Measurements from ENCODE around the gene FGF14.
"Not testable (repeated sequence)": the region's sequence is repeated elsewhere in the genome, so short reads cannot be mapped to it uniquely, and the experiment has no call there.

FGF14 gene

GRCh38 chr13:102021777-102022176, 380.1 kb downstream of the FGF14 start:
- DNase-seq = no peak

GRCh38 chr13:102020611-102021216, 381.1 kb downstream of the FGF14 start:
- no peak for DNase-seq

- no peak for DNase-seq
Measured at GRCh38 chr13:102018716-102019115, 383.1 kb downstream of the FGF14 start.

GRCh38 chr13:102017248-102017647, 384.6 kb downstream of the FGF14 start:
- DNase-seq = no peak

GRCh38 chr13:102012299-102013293, 389.3 kb downstream of the FGF14 start:
- DNase-seq = no peak

GRCh38 chr13:102011455-102011854, 390.4 kb downstream of the FGF14 start:
- not testable (repeated sequence) for DNase-seq

- no peak for DNase-seq
Measured at GRCh38 chr13:102003848-102004570, 397.8 kb downstream of the FGF14 start.

- no peak for DNase-seq
Measured at GRCh38 chr13:102002287-102002686, 399.6 kb downstream of the FGF14 start.

GRCh38 chr13:102000764-102001163, 401.1 kb downstream of the FGF14 start:
- DNase-seq = no peak

- no peak for DNase-seq
Measured at GRCh38 chr13:101998129-101998528, 403.7 kb downstream of the FGF14 start.

GRCh38 chr13:101996954-101997353, 404.9 kb downstream of the FGF14 start:
- no peak for DNase-seq

- no peak for DNase-seq
Measured at GRCh38 chr13:101989798-101990350, 412.0 kb downstream of the FGF14 start.

GRCh38 chr13:101988140-101988539, 413.7 kb downstream of the FGF14 start:
- DNase-seq = no peak

- DNase-seq = no peak
Measured at GRCh38 chr13:101986316-101986715, 415.5 kb downstream of the FGF14 start.

- no peak for DNase-seq
Measured at GRCh38 chr13:101985321-101985720, 416.5 kb downstream of the FGF14 start.

GRCh38 chr13:101982903-101983302, 418.9 kb downstream of the FGF14 start:
- no peak for DNase-seq

GRCh38 chr13:101979825-101980224, 422.0 kb downstream of the FGF14 start:
- DNase-seq = no peak

- no peak for DNase-seq
Measured at GRCh38 chr13:101978552-101979315, 423.1 kb downstream of the FGF14 start.

- DNase-seq = no peak
Measured at GRCh38 chr13:101977475-101977874, 424.4 kb downstream of the FGF14 start.

- DNase-seq = no peak
Measured at GRCh38 chr13:101972191-101972590, 429.7 kb downstream of the FGF14 start.

GRCh38 chr13:101970341-101970740, 431.5 kb downstream of the FGF14 start:
- no peak for DNase-seq

GRCh38 chr13:101967781-101968180, 434.1 kb downstream of the FGF14 start:
- DNase-seq = no peak
